HL-60 (cell line): ENCODE results near the gene OR56A4.

Experiments used
- DNase-seq, 2 experiments: peaks; one replicate each; pipeline ENCODE4 v3.0.0-alpha.2; 2010 to 2020; ENCODE audit warnings: low read depth in 1 of 2, low spot score in 1 of 2
- H3K27ac ChIP-seq: fragments of 250-450 bp; sonication (Bioruptor Pico); replicated peaks from 2 replicates; pipeline ENCODE4 v1.5.1; 2020; ENCODE audit warnings: mild to moderate bottlenecking, moderate library complexity
- H3K27me3 ChIP-seq: fragments of 250-450 bp; sonication (Bioruptor Pico); 2 replicates; pipeline ENCODE4 v1.5.1; 2021; ENCODE audit warnings: mild to moderate bottlenecking, moderate library complexity; ENCODE audit not compliant: insufficient read depth, poor library complexity, severe bottlenecking
- H3K4me3 ChIP-seq: replicated peaks from 2 replicates; pipeline ENCODE4 v1.5.1; 2011; ENCODE audit warnings: mild to moderate bottlenecking, control low read depth, low read length; ENCODE audit not compliant: insufficient read depth
- GABPA ChIP-seq: IDR thresholded peaks from 2 replicates; pipeline ENCODE4 v1.6.1; 2012; ENCODE audit warnings: low read depth
- POLR2AphosphoS5 ChIP-seq: IDR thresholded peaks from 2 replicates; pipeline ENCODE4 v1.6.1; 2012; ENCODE audit warnings: low read depth
- SPI1 ChIP-seq: IDR thresholded peaks from 2 replicates; pipeline ENCODE4 v1.6.1; 2012; ENCODE audit warnings: low read depth, mild to moderate bottlenecking, borderline replicate concordance
- long read RNA-seq: library from polyadenylated mRNA; unstranded; transcript quantifications from one replicate; pipeline ENCODE4 v2.0.0, GENCODE V29; 2020
- TF ChIP-seq, protein P1 (sequence below): IDR thresholded peaks from 2 replicates; pipeline ENCODE4 v1.6.1; 2012; ENCODE audit warnings: low read depth; ENCODE audit not compliant: insufficient replicate concordance
- TF ChIP-seq, protein P2 (sequence below): IDR thresholded peaks from one replicate; pipeline ENCODE4 v1.5.1; 2011; ENCODE audit warnings: low read length, control low read depth, inconsistent platforms; ENCODE audit not compliant: insufficient read depth

Gene OR56A4, protein sequence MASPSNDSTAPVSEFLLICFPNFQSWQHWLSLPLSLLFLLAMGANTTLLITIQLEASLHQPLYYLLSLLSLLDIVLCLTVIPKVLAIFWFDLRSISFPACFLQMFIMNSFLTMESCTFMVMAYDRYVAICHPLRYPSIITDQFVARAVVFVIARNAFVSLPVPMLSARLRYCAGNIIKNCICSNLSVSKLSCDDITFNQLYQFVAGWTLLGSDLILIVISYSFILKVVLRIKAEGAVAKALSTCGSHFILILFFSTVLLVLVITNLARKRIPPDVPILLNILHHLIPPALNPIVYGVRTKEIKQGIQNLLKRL
- long read RNA-seq: 0 reads

DNA sequence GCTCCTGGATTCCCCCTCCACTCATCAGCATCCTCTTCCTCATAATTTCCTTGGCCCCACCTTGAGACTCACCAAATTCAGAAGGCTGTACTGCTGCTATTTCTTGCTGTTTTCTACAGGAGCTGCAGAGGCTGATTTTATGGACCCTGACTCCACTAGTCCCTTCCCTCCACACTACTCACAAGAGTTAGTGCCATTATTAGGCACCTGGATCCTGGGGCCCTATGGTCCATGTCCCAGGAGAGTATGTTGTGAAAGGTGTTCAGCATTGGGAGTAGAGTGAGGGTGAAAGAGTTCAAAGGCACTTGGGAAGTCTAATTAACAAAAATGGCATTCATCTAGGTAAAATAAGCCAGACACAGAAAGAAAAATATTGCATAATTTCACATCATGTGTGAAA lies at the start of gene OR56A4:
TSS of gene OR56A4 (minus strand) at position 101 of the 400 bp plus-strand sequence. CDS start 3,954 bp downstream, outside the sequence.
- Histone ChIP-seq H3K27me3 (no peaks in the 10 kb centered on the region), H3K27ac (no peak within 1 kb of the TSS), H3K4me3 (no peak within 1 kb of the TSS)
- TF ChIP-seq GABPA: no peak
- no peak for DNase-seq

DNA sequence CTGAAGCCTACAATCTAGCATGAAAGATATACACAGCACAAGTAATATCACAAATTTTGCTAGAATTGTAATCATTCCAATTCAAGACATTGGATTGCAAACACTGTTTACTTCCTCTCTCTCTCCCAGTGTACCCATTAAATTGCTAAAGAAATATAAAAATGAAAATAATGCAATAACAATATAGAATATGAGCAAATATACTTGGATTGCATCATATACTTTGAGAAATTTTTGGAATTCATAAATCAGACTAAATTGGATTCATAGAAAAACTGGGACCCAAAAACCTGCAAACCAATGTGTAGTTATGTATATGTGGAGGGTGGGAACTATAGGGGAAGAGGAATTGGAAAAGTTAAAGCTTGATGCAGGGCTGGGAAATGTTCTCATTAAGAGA lies 48.8 kb upstream of the OR56A4 start:
- Histone ChIP-seq H3K4me3 (no peak overlapping the region), H3K27me3 (no peaks in the 10 kb centered on the region), H3K27ac (no peak overlapping the region)
- no peak for DNase-seq
- TF ChIP-seq POLR2AphosphoS5: no peak
- no peak for TF ChIP-seq GABPA
- TF ChIP-seq, protein P1, sequence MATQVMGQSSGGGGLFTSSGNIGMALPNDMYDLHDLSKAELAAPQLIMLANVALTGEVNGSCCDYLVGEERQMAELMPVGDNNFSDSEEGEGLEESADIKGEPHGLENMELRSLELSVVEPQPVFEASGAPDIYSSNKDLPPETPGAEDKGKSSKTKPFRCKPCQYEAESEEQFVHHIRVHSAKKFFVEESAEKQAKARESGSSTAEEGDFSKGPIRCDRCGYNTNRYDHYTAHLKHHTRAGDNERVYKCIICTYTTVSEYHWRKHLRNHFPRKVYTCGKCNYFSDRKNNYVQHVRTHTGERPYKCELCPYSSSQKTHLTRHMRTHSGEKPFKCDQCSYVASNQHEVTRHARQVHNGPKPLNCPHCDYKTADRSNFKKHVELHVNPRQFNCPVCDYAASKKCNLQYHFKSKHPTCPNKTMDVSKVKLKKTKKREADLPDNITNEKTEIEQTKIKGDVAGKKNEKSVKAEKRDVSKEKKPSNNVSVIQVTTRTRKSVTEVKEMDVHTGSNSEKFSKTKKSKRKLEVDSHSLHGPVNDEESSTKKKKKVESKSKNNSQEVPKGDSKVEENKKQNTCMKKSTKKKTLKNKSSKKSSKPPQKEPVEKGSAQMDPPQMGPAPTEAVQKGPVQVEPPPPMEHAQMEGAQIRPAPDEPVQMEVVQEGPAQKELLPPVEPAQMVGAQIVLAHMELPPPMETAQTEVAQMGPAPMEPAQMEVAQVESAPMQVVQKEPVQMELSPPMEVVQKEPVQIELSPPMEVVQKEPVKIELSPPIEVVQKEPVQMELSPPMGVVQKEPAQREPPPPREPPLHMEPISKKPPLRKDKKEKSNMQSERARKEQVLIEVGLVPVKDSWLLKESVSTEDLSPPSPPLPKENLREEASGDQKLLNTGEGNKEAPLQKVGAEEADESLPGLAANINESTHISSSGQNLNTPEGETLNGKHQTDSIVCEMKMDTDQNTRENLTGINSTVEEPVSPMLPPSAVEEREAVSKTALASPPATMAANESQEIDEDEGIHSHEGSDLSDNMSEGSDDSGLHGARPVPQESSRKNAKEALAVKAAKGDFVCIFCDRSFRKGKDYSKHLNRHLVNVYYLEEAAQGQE: no peak
- TF ChIP-seq SPI1: no peak
- TF ChIP-seq, protein P2, sequence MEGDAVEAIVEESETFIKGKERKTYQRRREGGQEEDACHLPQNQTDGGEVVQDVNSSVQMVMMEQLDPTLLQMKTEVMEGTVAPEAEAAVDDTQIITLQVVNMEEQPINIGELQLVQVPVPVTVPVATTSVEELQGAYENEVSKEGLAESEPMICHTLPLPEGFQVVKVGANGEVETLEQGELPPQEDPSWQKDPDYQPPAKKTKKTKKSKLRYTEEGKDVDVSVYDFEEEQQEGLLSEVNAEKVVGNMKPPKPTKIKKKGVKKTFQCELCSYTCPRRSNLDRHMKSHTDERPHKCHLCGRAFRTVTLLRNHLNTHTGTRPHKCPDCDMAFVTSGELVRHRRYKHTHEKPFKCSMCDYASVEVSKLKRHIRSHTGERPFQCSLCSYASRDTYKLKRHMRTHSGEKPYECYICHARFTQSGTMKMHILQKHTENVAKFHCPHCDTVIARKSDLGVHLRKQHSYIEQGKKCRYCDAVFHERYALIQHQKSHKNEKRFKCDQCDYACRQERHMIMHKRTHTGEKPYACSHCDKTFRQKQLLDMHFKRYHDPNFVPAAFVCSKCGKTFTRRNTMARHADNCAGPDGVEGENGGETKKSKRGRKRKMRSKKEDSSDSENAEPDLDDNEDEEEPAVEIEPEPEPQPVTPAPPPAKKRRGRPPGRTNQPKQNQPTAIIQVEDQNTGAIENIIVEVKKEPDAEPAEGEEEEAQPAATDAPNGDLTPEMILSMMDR: no peak

DNA sequence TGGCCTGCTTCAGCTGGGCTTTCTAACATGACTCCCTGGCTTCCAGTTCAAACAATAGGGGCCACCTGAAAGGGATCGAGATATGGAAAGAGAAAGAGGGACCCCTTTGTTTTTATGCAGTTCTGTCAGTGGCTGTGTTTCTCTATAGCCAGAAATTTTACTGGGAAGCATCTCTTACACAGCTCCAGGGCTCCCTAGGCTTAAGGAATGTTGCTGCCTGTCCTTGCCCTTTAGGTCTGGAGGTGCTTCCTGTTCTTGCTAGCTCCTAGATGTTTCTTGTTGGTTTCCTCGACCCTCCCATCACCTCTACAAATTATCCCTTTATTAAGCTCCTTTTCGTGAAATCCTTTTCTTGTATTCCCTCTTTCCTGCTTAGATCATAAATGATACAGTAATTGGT lies 45.6 kb upstream of the OR56A4 start:
- no peak for DNase-seq
- TF ChIP-seq POLR2AphosphoS5 (no peak), SPI1 (no peak), GABPA (no peak)
- TF ChIP-seq, protein P2: no peak
- TF ChIP-seq, protein P1: no peak
- no peak overlapping the region for H3K27ac ChIP-seq
- H3K4me3 ChIP-seq: no peak overlapping the region
- no peaks in the 10 kb centered on the region for H3K27me3 ChIP-seq

DNA sequence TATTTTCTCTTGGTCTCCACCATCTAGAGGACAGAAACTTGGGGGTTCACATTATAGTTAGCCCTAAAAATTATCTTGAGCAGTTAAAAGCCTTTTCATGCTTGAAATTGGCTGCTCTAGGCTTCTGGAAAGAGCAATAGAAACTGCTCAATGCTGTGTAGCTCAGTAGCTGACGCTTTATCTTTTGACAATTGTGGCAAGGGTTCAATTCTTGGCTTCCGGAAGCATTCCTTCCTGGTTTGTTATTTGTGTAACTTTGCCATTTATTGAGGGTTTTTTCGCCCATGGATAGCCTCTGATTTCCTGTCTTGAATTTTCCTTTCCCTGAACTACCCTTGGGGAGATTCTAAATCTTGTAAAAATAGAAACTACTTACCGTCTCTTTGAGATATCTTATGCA lies 34.1 kb upstream of the OR56A4 start:
- DNase-seq: no peak
- Histone ChIP-seq H3K27me3 (peaks cover 2% of the 10 kb centered on the region), H3K4me3 (no peak overlapping the region), H3K27ac (no peak overlapping the region)
- TF ChIP-seq, protein P1: no peak
- TF ChIP-seq SPI1: no peak
- TF ChIP-seq, protein P2: no peak
- no peak for TF ChIP-seq GABPA
- no peak for TF ChIP-seq POLR2AphosphoS5
